H1 (cell line): ENCODE measurements around the gene ZNF493.

Source experiments
- BCL11A ChIP-seq, 2 experiments: IDR thresholded peaks; one replicate each; pipeline ENCODE4 v1.6.1; 2011; ENCODE audit warnings: low read depth in 2 of 2, low read length in 2 of 2, mild to moderate bottlenecking in 2 of 2
- BRCA1 ChIP-seq: IDR thresholded peaks from 2 replicates; pipeline ENCODE4 v1.6.1; 2012; ENCODE audit warnings: low read depth, low read length, improper control_type of control experiment
- CHD1 ChIP-seq: IDR thresholded peaks from 2 replicates; pipeline ENCODE4 v1.6.1; 2012; ENCODE audit warnings: low read depth, low read length, improper control_type of control experiment
- EGR1 ChIP-seq: IDR thresholded peaks from 2 replicates; pipeline ENCODE4 v1.6.1; 2011; ENCODE audit warnings: low read depth, low read length, borderline replicate concordance
- PHF8 ChIP-seq: fragments of 200-600 bp; sonication (generic); conservative IDR thresholded peaks from 2 replicates; pipeline ENCODE4 v1.7.1; 2012; ENCODE audit warnings: low read depth, mild to moderate bottlenecking, inconsistent platforms, low read length, moderate library complexity
- POLR2A ChIP-seq, 2 experiments: IDR thresholded peaks; 1 replicate in 1 of 2; 2 replicates in 1 of 2; pipeline ENCODE4 v1.6.1; 2011; ENCODE audit warnings: low read depth in 2 of 2, low read length in 2 of 2, mild to moderate bottlenecking in 2 of 2; ENCODE audit errors: control extremely low read depth in 1 of 2
- POLR2AphosphoS5 ChIP-seq: IDR thresholded peaks from 2 replicates; pipeline ENCODE4 v1.6.1; 2011; ENCODE audit warnings: low read depth, low read length
- SAP30 ChIP-seq: fragments of 300-600 bp; sonication (generic); IDR thresholded peaks from 2 replicates; pipeline ENCODE4 v1.7.1; 2012; ENCODE audit warnings: low read length, moderate library complexity, mild to moderate bottlenecking, inconsistent platforms; ENCODE audit not compliant: insufficient read depth, insufficient replicate concordance
- SP1 ChIP-seq: IDR thresholded peaks from 2 replicates; pipeline ENCODE4 v1.6.1; 2011; ENCODE audit warnings: low read depth, low read length
- TAF1 ChIP-seq: IDR thresholded peaks from 2 replicates; pipeline ENCODE4 v1.6.1; 2011; ENCODE audit warnings: mild to moderate bottlenecking, low read depth, low read length
- TF ChIP-seq, protein P1 (sequence below), 3 experiments: IDR thresholded peaks; 1 replicate in 2 of 3; 2 replicates in 1 of 3; pipeline versions ENCODE4 v1.5.1 to v1.6.1; 2011; ENCODE audit warnings: low read length in 3 of 3, mild to moderate bottlenecking in 3 of 3, inconsistent platforms in 2 of 3, low read depth in 1 of 3, moderate library complexity in 1 of 3; ENCODE audit not compliant: insufficient read depth in 1 of 3; ENCODE audit errors: control extremely low read depth in 1 of 3

DNA sequence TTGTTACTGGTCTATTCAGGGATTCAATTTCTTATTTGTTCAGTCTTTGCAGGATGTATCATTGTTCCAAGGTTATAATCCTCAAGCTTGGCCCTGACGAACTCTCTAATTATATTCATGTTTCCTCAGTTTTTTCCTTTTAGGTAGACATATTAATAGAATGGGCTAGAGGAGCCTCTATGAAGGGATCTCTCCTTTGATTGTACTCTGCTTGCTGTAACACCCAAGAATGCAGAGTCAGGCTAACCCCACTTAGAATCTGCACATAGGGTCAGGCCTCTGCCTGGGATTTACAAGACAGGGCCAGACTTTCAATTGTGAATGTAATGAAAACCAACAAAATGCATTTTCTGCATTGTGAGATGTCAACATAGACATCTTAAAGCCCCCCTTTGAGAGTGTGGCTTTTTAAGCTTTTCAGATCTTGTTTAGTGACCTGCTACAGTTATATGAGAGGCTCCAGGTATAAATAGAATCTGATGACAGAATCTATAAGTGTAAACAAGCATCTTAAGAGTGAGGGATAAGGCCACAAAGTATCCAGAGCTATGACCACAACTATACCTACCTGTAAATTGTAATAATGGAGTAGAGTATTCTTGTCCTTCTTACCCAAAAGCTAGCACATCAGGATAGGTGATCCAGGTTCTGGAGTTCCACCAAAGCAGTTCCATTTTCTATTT lies 5.5 kb downstream of the ZNF493 start:
- TF ChIP-seq PHF8 (no peak), CHD1 (no peak), SP1 (no peak), BCL11A (IDR thresholded peaks at IDR 0.05; ENCODE audit: low read depth in 2 of 2, low read length in 2 of 2) (no peak), SAP30 (no peak), POLR2A (IDR thresholded peaks at IDR 0.05; ENCODE audit: control extremely low read depth in 1 of 2, low read depth in 2 of 2, low read length in 2 of 2) (no peak), POLR2AphosphoS5 (no peak), BRCA1 (no peak), EGR1 (no peak), TAF1 (no peak)
- TF ChIP-seq, protein P1, sequence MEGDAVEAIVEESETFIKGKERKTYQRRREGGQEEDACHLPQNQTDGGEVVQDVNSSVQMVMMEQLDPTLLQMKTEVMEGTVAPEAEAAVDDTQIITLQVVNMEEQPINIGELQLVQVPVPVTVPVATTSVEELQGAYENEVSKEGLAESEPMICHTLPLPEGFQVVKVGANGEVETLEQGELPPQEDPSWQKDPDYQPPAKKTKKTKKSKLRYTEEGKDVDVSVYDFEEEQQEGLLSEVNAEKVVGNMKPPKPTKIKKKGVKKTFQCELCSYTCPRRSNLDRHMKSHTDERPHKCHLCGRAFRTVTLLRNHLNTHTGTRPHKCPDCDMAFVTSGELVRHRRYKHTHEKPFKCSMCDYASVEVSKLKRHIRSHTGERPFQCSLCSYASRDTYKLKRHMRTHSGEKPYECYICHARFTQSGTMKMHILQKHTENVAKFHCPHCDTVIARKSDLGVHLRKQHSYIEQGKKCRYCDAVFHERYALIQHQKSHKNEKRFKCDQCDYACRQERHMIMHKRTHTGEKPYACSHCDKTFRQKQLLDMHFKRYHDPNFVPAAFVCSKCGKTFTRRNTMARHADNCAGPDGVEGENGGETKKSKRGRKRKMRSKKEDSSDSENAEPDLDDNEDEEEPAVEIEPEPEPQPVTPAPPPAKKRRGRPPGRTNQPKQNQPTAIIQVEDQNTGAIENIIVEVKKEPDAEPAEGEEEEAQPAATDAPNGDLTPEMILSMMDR (IDR thresholded peaks at IDR 0.05; ENCODE audit: control extremely low read depth in 1 of 3, insufficient read depth in 1 of 3, low read depth in 1 of 3, low read length in 3 of 3) = no peak
